HG02852 (cell line): ENCODE data around the gene SERGEF.

Experiments used
- ATAC-seq: cut with Tn5 transposase; IDR thresholded peaks from one replicate; pipeline ENCODE4 v1.9.1; 2021; ENCODE audit warnings: mild to moderate bottlenecking, moderate library complexity; ENCODE audit not compliant: unreplicated experiment

Gene SERGEF

DNA sequence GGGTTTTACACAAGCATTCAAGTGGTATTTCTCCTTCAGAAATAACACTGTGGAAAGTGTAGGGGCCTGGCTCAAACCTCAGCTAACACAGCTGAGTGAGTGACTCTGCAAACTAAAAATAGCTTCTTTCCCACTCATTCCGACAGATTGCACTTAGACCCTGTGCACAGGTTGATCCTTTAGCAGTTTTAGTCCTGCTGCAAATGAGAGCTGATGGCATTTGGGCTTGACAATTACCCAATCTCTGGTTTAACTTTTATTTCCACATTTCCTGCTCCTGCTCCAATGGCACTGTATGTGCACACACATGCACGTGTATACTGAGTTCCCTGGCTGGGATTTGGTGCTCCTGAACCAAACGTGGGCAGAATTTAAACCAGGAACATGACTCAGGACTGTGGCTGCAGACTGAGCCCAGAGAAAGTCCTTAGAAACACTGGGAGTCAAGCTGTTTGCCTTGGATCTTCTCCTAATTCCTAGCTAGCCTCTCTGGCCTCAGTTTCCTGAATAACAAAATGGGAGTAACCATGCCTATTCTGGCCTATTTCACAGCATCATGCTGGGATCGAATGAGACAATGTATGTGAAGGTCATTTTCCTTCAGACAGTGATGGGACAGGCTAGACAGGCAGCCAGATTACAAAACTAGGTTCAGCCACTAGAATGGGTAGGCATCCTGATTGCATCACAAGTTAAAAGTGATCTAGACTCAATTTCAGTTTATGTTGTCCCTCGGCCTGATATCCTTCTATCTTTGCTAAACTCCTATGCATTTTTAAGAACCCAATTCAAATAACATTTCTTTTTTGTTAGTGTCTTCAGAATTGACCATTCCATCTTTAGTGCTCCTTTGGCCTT is 58.2 kb downstream of the SERGEF start:
- no peak for ATAC-seq

DNA sequence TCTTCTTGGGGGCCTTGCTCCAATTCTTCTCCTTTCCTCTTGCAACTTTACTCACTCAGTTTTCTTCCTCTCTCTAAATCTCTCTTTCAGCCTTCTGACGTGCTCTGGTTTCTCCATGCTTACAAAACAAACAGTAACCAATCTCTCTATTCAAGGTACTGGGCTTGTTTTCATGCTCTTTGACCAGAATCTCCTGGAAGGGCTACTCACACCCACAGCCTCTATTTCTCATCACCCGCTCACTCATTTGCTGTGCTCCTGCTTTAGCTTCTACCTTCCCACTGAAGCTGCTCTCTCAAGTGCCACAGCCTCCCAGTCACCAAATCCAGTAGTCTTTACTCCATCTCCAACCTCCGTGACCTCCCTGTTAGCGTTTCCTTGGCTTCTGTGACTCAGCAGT is 60.4 kb downstream of the SERGEF start:
- ATAC-seq, result no peak

DNA sequence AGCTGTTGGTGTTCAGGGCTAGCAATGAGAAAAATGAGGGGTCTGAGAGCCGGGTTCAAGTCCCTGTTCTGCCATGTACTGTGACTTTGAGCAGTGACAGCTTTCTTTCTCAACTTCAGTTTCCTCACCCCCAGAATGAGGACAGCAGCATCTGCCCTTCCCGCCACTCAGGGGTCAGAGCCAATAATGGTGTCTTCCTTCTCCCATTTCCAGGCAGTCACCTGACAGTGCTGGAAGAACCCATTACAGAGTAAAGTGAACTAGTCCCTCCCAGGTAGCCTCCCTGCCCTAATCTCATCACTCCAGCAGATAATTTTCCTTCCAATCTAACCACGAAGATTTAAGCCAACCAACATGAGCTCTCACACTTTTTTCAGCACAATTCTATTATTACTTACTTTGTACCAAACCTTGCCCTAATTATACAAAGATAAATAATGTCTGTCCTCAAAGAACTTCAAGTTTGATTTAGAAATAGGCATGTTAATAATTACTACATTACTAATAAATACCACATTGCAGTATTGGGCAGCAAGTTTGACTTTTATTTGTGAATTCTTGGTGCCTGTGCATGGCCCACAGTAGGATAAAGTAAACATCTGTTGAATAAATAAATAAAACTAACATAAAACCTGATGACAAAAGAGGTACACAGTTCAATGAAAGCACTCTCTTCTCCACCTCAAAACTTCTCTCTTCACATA is 61.0 kb downstream of the SERGEF start:
- ATAC-seq, result no peak

DNA sequence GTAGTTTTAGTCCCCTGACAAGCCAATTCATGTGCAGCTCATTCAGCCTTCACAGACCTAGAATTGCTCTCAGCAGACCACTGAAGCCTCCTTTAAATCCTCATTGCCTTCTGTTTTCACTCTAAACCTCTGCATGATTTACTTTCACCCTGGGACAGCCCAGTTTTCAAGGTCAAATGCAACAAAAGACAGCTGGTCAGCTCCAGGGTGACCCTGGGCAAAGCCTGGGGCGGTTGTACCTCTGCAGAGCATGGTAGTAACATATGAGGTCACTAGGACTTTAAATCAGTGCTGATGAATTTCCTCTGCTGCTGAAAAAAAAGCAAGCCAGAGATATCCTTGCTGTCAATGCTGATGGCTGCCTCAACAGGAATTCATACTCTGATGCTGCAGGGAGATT is 62.2 kb downstream of the SERGEF start:
- no peak for ATAC-seq

DNA sequence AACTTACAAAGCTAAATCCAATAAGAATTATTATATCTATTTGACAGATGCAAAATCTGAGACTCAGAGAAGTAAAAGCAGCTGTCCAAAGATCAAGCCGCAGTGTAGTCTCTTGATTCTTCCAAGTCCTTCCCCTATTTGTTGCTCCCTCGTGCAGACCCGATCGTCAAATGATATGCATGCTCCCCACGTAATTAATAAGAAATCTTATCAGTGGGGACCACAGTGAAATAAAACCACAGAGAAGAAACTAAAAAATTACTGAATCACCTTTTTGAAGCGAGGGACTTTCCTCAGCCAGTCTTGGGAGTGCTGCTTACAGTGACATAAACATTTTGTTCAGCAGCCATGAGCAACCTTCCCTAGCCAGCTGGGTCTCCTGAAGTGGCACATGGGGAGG is 64.6 kb downstream of the SERGEF start:
- ATAC-seq, result no peak

DNA sequence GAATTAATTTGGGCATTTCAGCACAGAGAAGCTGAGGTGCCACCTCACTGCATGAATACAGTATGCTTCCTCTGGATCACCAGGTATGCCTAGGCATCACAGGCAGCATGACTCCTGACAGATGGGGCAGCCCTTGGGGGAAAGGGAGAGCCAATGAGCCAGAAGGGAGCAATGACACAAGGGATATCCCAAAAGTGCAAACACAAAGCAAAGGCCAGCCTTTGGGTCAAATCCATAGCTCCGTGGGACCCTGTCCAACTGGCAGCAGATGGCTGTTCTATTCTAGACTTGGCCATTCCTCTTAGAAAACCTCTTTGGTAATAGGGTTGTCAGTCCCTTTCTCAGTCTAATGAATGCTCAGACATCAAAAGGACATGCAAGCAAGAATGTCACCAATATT is 73.3 kb downstream of the SERGEF start:
- no peak for ATAC-seq

DNA sequence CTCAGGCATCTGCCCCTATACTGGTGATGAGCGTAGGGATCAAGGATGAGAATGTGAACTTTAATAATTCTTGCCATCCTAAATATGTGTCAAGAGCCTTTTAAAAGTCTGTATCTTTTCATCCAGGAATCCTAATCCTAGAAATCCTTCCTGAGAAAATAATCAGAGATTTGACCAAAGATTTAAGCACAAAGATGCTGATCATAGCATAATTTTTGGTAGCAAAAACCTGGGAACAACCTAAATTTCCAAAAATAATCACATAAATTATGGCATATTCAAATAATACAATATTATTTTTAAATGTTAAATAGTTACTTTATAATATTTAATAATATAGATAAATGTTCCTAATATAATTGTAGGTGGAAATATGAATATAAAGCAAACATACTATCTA is 76.1 kb downstream of the SERGEF start:
- no peak for ATAC-seq

DNA sequence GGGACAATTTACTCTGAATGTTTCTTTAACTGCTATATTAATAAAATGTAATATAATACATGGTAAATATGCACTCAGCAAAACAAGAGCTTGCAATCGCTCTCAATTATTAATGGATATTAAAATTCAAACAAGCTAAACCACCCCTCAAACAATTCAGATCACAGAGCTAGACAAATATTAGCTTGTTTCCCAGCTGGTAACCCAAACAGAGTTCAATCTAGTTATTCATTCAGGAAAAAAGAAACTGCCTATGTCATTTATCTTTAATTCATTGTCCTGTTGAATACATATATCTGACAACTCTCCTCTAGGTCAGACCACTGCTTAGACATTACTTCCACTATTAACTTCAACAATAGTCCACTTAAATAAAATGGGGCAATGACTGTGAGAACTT is 78.7 kb downstream of the SERGEF start:
- no peak for ATAC-seq

DNA sequence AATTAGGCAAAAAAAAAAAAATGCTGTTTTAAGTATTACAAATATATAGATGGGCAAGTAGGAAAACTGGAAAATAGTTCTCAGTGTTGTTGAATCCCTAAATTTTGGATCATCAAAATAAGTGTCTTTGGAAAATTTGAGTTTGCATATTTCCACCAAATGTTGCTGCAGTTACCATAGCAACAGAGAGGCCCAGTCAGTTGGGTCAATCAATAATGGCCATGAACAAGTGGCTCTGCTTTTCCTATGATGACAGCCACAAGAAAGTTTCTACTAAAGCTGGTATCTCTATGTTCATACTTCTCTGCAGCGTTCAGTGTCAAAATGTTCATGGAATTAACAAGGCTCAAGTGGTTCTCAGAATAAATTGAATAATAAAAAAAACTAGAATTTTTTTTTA is 79.1 kb downstream of the SERGEF start:
- ATAC-seq, result no peak

DNA sequence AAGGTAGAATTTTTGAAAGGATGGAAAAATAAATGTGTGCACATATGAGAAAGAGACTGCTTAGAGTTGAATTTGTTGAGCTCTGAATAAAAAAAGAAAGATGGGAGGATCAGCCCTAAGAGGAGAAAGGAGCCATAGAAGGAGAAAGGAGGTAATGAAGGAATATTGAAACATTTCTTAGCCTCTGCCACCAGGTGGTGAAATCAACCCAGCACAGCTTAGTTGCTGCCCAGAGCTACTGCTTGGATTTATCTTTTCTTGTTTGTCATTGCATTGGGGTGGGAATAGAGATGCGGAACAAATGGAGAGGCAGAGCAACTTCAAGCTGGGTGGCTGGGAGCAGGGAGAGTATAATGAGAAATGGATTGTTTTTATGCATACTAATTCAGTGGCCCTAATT is 80.4 kb downstream of the SERGEF start:
- ATAC-seq, result no peak

DNA sequence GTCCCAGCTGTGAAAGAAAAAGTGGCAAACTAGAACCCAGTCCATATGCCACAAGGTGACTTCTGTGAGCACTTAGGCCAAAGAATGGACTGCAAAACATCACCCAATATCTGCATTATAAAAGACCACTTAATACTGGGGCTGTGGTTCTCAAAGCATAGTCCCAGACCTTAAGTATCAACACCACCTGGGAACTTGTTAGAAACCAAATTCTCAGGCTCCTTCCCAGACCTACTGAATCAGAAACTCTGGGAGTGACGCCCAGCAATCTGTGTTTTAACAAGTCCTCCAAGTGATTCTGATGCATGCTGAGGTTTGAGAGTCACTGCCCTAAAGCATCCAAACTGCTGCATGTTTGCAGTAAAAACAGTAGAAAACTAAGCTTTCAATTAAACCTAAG is 81.3 kb downstream of the SERGEF start:
- no peak for ATAC-seq

DNA sequence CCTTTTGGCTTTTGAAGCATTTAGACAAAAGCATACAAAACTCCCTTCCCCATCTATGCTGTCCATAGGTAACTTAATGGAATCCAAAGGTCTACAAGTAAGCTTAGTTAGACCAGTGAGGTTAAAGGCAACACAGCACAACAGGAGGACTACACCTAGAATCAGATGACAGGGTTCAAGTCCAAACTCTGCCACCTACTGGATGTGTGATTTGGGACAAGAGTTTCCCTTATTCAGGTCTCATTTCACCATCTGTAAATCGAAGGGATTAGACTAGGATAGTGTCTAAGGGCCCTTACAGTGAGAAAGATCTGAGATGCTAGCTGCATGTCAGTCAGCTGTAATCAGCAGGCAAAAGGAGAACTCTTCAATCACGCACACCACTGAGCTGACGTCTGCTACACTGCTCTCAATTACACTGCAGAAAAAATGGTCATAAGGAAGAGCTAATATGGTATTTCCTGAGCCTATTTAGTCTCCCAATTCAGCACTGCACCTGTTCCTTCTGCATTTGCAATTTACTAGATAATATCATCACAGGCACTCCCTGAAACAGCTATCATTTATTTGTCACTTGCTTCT is 82.2 kb downstream of the SERGEF start:
- no peak for ATAC-seq

DNA sequence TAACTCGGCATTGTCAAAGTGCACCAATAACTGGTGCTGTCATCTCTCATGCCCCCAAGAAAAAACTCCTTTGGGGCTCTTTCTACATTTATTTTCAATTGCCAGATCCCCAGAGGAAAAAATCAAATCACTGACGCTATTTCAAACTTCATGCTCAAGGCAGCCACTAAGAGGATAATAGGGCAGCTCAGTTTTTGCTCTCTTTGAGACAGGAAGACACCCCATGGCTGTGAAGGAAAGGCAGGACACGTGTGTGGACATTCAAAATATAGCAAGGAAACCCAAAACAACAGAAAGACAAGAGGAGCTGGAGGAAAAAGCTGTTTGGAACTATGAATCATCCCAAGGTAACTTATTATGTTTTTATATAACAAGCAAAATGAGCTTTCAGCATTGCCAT is 83.7 kb downstream of the SERGEF start:
- no peak for ATAC-seq

DNA sequence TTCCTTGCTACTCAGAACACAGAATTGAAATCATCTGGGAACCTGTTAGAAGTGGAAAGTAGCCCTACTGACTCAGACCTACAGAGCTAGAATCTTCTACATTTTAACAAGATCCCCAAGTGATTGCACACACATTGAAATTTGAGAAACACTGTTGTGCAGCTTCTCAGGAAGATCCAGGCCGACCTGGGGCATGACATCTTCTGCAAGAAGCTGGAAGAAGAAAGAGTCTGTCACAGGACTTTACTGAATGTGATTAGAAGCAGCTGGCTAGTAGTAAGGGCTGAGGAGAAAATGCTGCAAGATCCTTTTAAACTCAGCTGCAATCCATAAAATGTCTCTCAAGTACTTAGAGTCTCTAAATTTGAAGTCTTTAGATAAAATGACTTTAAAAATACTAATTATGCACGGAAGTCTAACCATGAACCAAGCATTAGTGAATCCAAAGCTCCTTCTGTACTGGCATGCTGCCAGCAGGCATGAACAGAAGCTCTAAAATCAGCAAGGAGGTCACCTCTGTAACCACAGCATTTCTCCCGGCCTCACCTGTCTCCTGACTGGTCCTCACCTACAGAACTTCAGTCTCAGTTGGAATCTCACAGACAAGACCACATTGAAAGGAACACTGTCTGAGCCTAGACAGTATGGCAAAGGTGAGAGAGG is 85.0 kb downstream of the SERGEF start:
- no peak for ATAC-seq

DNA sequence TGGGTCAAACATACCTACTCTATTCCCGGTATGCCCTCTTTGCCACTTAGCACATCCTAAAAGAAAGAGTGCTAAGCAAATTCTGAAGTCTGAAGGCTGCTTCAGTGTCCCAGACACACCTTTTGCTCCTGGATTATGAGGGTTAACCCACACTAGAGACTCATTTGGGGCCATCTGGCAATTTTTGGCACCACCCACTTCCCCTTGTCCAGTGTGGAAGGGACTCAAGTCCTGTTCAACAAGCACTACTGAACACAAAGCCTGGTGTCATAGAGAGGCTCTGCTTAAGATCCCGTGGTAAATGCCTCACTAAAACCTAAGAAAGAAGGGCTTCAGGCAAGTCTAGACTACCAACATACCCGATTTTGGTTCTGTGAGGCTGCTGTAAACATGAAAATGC is 85.8 kb downstream of the SERGEF start:
- ATAC-seq, result no peak

DNA sequence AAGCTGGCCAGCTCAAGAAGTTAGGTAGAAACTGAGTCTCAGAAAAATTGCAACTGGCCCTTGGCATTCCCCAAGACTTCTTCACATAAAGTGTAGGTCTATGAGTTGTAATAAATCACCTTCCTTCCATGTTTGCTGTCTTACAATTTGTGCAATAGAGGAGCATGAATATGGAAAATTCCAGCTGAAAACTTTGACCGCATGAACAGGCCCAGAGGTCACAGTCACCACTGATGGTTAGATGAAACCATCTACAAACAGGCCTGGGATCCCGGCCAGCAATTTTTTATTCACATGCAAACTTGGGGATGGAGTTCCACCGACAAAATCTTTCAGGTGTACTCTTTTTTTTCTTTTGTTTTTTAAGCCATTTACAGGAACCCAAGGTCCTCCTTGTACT is 88.1 kb downstream of the SERGEF start:
- no peak for ATAC-seq

DNA sequence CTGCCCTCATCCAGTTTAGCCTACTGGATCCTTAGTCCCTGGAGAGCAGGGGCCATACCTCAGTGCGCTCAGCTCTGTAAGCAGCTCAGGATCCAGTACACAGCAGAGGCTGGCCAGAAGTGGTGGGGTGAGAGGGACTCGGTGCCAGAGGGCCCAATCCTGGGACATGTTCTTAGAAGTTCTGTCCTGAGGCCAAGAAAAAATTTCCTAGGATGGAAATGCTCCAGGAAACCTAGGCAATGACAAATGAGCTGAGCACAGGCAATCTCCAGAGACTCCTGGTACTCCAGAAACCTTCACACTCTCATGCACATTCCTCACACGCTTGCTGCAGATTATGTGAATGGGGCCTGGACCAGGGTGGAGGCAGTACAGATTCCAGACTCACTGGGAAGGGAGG is 89.6 kb downstream of the SERGEF start:
- no peak for ATAC-seq

DNA sequence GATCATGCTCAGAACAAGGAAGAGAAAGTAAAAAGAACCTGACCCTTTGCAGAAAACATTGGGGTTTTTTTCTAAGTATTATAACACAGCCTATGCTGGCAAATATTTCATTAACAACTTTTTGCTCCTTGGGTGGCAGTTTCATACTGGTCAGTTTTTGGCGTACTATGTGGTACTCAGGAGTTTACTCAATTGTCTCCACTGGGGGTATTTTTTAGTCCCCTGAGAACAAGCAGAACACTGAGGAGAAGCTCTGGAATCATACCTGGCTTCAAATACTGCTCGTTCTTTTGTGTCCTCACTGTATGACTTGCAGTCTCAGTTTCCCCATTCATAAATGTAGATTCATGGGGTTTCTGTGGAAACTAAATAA is 90.4 kb downstream of the SERGEF start:
- no peak for ATAC-seq

DNA sequence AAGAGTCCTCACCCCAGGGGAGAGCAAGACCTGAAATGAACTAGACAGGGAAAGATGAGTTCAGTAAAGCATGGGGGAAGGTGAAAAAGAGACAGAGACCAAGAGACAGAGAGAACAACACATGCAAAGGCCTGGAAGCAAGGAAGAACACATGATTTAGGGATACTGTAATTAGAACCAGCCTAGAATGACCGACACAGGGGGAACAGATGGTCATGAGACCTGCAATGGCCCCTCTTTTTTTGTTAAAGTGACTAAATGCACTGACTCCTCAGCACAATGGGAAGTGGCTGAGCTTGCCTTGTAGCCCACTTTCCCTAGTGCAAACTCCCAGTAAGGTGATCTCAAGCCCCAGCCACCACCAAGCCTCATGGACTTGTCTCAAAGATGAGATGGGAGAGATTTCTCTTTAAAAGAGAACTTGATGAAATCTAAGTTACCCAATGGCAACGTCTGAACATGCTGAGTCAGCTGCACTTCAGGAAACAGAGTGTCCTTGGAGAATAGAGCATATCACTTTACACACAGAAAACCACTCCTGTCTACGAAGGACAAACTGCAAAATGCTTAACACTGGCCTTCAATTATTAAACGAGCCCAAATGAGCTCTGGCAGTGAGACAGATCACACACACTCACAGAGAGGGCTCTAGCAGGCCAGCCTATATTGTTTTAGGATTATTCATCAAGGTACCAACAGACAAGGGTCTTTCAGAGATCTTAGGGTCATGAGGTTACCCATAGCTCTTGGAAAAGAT is 91.0 kb downstream of the SERGEF start:
- ATAC-seq, result no peak

DNA sequence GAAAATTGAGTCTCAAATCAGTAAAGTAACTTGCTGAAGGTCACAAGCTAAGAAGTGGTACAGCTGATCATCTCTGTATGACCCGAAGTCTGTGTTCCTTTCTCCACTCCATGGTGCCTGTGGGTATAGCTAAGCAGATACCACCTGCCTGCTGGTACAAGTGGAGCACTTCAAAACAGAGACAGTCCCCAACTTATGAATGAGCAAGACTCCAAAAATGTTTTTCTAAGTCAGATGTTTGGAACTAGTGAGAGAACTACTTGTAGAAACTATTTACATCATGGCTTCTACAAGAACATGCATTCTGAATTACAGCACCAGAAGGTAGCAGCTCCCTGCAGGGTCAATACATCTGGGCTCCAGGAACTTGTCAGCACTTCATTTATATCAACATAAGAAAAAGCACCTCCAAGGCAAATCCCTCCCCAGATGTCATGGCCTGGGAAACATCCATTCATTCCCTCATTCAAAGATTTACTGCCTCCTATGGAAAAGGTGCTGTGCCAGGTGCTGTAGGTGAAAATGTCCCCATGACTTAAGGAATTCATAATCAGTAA is 94.7 kb downstream of the SERGEF start:
- ATAC-seq, result no peak

DNA sequence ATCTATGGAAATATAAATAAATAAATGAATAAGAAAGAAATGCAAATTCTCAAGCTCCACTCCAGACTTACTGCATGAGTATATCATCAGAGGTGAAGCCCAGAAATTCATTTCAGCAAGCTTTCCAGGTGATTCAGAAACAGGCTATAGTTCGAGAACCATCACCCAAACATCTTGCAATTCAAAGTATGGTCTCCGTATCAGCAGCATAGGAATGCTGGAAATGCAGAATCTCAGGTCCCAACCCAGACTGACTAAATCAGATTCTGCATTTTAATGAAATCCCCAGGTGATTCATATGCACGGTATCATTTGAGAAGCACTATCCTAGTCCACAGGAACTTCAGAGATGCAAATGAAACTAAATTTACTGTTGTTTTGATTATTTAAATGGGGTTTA is 95.3 kb downstream of the SERGEF start:
- ATAC-seq, result no peak
